GM06990 (cell line): ENCODE measurements around the gene SPOCK2.

Experiments
- DNase-seq: peaks from one replicate; pipeline ENCODE4 v3.0.0-alpha.2; 2011; ENCODE audit not compliant: insufficient read length; ENCODE audit errors: extremely low read depth
- H3K27me3 ChIP-seq: replicated peaks from 2 replicates; pipeline ENCODE4 v1.6.0; 2011; ENCODE audit warnings: low read length; ENCODE audit not compliant: control insufficient read depth, insufficient read depth
- H3K36me3 ChIP-seq: 2 replicates; pipeline ENCODE4 v1.5.1; 2011; ENCODE audit warnings: low read length; ENCODE audit not compliant: control insufficient read depth, insufficient read depth
- H3K4me3 ChIP-seq: replicated peaks from 2 replicates; pipeline ENCODE4 v1.5.1; 2011; ENCODE audit warnings: low read depth, mild to moderate bottlenecking, control low read depth, low read length
- TF ChIP-seq, protein P1 (sequence below): IDR thresholded peaks from 2 replicates; pipeline ENCODE4 v1.5.1; 2011; ENCODE audit warnings: low read length, control low read depth, mild to moderate bottlenecking, inconsistent platforms; ENCODE audit not compliant: insufficient read depth, poor library complexity, severe bottlenecking

SPOCK2 gene

GRCh38 chr10:72069751-72070526, 18.4 kb downstream of the SPOCK2 start:
- H3K27me3 ChIP-seq, result no peaks in the 10 kb centered on the region
- no peak for DNase-seq
- H3K4me3 ChIP-seq, result no peak overlapping the region
- no peaks in the 10 kb centered on the region for H3K36me3 ChIP-seq
- TF ChIP-seq, protein P1, sequence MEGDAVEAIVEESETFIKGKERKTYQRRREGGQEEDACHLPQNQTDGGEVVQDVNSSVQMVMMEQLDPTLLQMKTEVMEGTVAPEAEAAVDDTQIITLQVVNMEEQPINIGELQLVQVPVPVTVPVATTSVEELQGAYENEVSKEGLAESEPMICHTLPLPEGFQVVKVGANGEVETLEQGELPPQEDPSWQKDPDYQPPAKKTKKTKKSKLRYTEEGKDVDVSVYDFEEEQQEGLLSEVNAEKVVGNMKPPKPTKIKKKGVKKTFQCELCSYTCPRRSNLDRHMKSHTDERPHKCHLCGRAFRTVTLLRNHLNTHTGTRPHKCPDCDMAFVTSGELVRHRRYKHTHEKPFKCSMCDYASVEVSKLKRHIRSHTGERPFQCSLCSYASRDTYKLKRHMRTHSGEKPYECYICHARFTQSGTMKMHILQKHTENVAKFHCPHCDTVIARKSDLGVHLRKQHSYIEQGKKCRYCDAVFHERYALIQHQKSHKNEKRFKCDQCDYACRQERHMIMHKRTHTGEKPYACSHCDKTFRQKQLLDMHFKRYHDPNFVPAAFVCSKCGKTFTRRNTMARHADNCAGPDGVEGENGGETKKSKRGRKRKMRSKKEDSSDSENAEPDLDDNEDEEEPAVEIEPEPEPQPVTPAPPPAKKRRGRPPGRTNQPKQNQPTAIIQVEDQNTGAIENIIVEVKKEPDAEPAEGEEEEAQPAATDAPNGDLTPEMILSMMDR, result peak; percentile 26

GRCh38 chr10:72068901-72069446, 19.4 kb downstream of the SPOCK2 start:
- no peaks in the 10 kb centered on the region for H3K36me3 ChIP-seq
- no peak for DNase-seq
- no peak overlapping the region for H3K4me3 ChIP-seq
- H3K27me3 ChIP-seq, result no peaks in the 10 kb centered on the region
- TF ChIP-seq, protein P1, result no peak

- Histone ChIP-seq H3K4me3 (no peak overlapping the region), H3K27me3 (no peaks in the 10 kb centered on the region), H3K36me3 (no peaks in the 10 kb centered on the region)
- no peak for DNase-seq
- TF ChIP-seq, protein P1, result no peak
These were observed 20.1 kb downstream of the SPOCK2 start for GRCh38 chr10:72068126-72068765.

GRCh38 chr10:72067463-72068125, 20.8 kb downstream of the SPOCK2 start:
- TF ChIP-seq, protein P1, result no peak
- no peak overlapping the region for H3K4me3 ChIP-seq
- H3K27me3 ChIP-seq, result no peaks in the 10 kb centered on the region
- no peaks in the 10 kb centered on the region for H3K36me3 ChIP-seq
- DNase-seq, result no peak

GRCh38 chr10:72066318-72067284, 21.8 kb downstream of the SPOCK2 start:
- Histone ChIP-seq H3K4me3 (no peak overlapping the region), H3K36me3 (no peaks in the 10 kb centered on the region), H3K27me3 (no peaks in the 10 kb centered on the region)
- TF ChIP-seq, protein P1, result no peak
- DNase-seq, result no peak
